ENCODE results near the gene PRKCI. TPM values are rescaled to one million over a fixed set of nuclear protein-coding genes. Genes with fewer than 3 reads are reported as not detected.
"Not testable (repeated sequence)": the region's sequence is repeated elsewhere in the genome, so short reads cannot be mapped to it uniquely, and the experiment has no call there.

The PRKCI gene
- total RNA-seq, 1 donor from 2014 or later = 175 TPM

DNA sequence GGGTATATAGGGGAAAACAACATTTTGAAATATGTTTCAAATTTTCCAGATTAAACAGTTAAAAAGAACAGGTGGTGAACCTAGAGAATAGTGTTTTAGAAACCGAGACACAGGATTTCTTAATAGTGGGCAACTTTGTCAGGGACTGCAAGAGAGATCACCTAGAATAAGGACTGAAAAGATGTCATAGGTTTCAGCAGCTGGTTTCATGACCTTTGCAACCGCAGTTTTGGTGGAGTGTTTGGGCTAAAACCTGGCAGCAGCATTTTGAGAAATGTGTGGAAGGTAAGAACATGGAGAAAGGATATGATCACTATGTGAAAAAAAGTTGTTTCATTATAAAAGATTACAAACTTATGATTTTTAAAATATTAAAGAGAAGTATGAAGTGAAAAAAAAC, 34.9 kb downstream of the PRKCI start:
- no peak for DNase-seq
- TF ChIP-seq, protein P1, sequence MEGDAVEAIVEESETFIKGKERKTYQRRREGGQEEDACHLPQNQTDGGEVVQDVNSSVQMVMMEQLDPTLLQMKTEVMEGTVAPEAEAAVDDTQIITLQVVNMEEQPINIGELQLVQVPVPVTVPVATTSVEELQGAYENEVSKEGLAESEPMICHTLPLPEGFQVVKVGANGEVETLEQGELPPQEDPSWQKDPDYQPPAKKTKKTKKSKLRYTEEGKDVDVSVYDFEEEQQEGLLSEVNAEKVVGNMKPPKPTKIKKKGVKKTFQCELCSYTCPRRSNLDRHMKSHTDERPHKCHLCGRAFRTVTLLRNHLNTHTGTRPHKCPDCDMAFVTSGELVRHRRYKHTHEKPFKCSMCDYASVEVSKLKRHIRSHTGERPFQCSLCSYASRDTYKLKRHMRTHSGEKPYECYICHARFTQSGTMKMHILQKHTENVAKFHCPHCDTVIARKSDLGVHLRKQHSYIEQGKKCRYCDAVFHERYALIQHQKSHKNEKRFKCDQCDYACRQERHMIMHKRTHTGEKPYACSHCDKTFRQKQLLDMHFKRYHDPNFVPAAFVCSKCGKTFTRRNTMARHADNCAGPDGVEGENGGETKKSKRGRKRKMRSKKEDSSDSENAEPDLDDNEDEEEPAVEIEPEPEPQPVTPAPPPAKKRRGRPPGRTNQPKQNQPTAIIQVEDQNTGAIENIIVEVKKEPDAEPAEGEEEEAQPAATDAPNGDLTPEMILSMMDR (IDR thresholded peaks at IDR 0.05; ENCODE audit: partially characterized antibody, unreplicated experiment) = no peak
- H3K9me3 Mint-ChIP-seq (ENCODE audit: unreplicated experiment) = peaks cover 3% of the 10 kb centered on the region
- no peak overlapping the region for H3K4me3 Mint-ChIP-seq (ENCODE audit: unreplicated experiment)
- peaks cover 3% of the 10 kb centered on the region for H3K4me1 Mint-ChIP-seq (ENCODE audit: low read depth, unreplicated experiment)
- peaks cover 17% of the 10 kb centered on the region for H3K36me3 Mint-ChIP-seq (ENCODE audit: unreplicated experiment)
- H3K27ac Mint-ChIP-seq (ENCODE audit: unreplicated experiment) = no peak overlapping the region
- H3K27me3 Mint-ChIP-seq (ENCODE audit: unreplicated experiment) = no peaks in the 10 kb centered on the region

- H3K36me3 Mint-ChIP-seq (ENCODE audit: unreplicated experiment) = peaks cover 17% of the 10 kb centered on the region
- no peaks in the 10 kb centered on the region for H3K27me3 Mint-ChIP-seq (ENCODE audit: unreplicated experiment)
- DNase-seq = no peak
- H3K27ac Mint-ChIP-seq (ENCODE audit: unreplicated experiment) = no peak overlapping the region
- TF ChIP-seq, protein P1 (IDR thresholded peaks at IDR 0.05; ENCODE audit: partially characterized antibody, unreplicated experiment) = no peak
- peaks cover 3% of the 10 kb centered on the region for H3K4me1 Mint-ChIP-seq (ENCODE audit: low read depth, unreplicated experiment)
- H3K9me3 Mint-ChIP-seq (ENCODE audit: unreplicated experiment) = peaks cover 3% of the 10 kb centered on the region
- no peak overlapping the region for H3K4me3 Mint-ChIP-seq (ENCODE audit: unreplicated experiment)
These were observed 35.9 kb downstream of the PRKCI start for GRCh38 chr3:170258105-170258487.

- TF ChIP-seq, protein P1 (IDR thresholded peaks at IDR 0.05; ENCODE audit: partially characterized antibody, unreplicated experiment) = no peak
- Mint-ChIP-seq H3K27me3 (ENCODE audit: unreplicated experiment) (no peaks in the 10 kb centered on the region), H3K9me3 (ENCODE audit: unreplicated experiment) (peaks cover 2% of the 10 kb centered on the region)
These were observed 37.7 kb downstream of the PRKCI start for GRCh38 chr3:170259907-170260306.

DNA sequence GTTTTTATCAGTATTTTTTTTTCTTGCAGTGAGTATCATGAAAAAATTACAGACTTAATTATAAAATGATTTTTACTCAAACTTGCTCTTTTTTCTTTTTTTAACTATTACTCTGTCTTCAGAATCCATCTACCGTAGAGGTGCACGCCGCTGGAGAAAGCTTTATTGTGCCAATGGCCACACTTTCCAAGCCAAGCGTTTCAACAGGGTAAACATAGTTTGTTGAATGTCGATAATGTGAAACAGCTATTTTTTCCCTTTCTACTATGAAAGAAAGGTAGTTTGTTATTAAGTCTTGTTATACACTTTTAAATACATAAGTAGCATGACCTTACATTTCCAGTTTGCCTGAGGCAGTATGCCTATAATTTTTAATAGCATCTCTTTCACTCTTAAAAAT, 45.6 kb downstream of the PRKCI start:
- no peak for DNase-seq
- H3K36me3 Mint-ChIP-seq (ENCODE audit: unreplicated experiment) = no peaks in the 10 kb centered on the region
- H3K4me1 Mint-ChIP-seq (ENCODE audit: low read depth, unreplicated experiment) = no peaks in the 10 kb centered on the region
- TF ChIP-seq, protein P1 (IDR thresholded peaks at IDR 0.05; ENCODE audit: partially characterized antibody, unreplicated experiment) = no peak
- H3K27ac Mint-ChIP-seq (ENCODE audit: unreplicated experiment) = no peak overlapping the region
- no peaks in the 10 kb centered on the region for H3K27me3 Mint-ChIP-seq (ENCODE audit: unreplicated experiment)
- H3K4me3 Mint-ChIP-seq (ENCODE audit: unreplicated experiment) = no peak overlapping the region
- no peaks in the 10 kb centered on the region for H3K9me3 Mint-ChIP-seq (ENCODE audit: unreplicated experiment)

More at GRCh38 chr3:170259907-170260306, 37.7 kb downstream of the PRKCI start:
- no peak overlapping the region for H3K27ac Mint-ChIP-seq (ENCODE audit: unreplicated experiment)
- DNase-seq = no peak
- H3K36me3 Mint-ChIP-seq (ENCODE audit: unreplicated experiment) = peaks cover 13% of the 10 kb centered on the region
- H3K4me3 Mint-ChIP-seq (ENCODE audit: unreplicated experiment) = no peak overlapping the region
- peaks cover 3% of the 10 kb centered on the region for H3K4me1 Mint-ChIP-seq (ENCODE audit: low read depth, unreplicated experiment)

- not testable (repeated sequence) for H3K27ac Mint-ChIP-seq (ENCODE audit: unreplicated experiment)
These were observed 47.5 kb downstream of the PRKCI start for GRCh38 chr3:170269673-170270254.

More at GRCh38 chr3:170269673-170270254, 47.5 kb downstream of the PRKCI start:
- H3K27me3 Mint-ChIP-seq (ENCODE audit: unreplicated experiment); H3K4me1 Mint-ChIP-seq (ENCODE audit: low read depth, unreplicated experiment); H3K36me3 Mint-ChIP-seq (ENCODE audit: unreplicated experiment); DNase-seq; H3K4me3 Mint-ChIP-seq (ENCODE audit: unreplicated experiment); H3K9me3 Mint-ChIP-seq (ENCODE audit: unreplicated experiment): not testable (repeated sequence)
